SK-N-SH (cell line): Measurements from ENCODE around the gene HS6ST3. TPM values are rescaled to one million over a fixed set of nuclear protein-coding genes. Genes with fewer than 3 reads are reported as not detected.

Experiments used
- CTCF ChIA-PET: fragments of 300-600, 350-600 bp; formaldehyde crosslinking; extraction: SDS; loops from one replicate; lab custom pipeline; 2021; lab: Yijun Ruan, JAX
- POLR2A ChIA-PET: fragments of 350-600 bp; sonication (Branson Sonifier 250); formaldehyde crosslinking; extraction: SDS; loops from one replicate; lab custom pipeline; 2020; ENCODE audit warnings: antibody characterized with exemption, inconsistent platforms; lab: Yijun Ruan, JAX
- DNase-seq: peaks from one replicate; pipeline ENCODE4 v3.0.0; 2012
- H2AFZ ChIP-seq: fragments of 200-600 bp; sonication (generic); 2 replicates; pipeline ENCODE4 v1.8.1; 2016; ENCODE audit warnings: antibody characterized with exemption, mild to moderate bottlenecking, low read depth
- H3F3A ChIP-seq: fragments of 200-600 bp; sonication (generic); replicated peaks from 2 replicates; pipeline ENCODE3; 2016; ENCODE audit warnings: antibody characterized with exemption, mild to moderate bottlenecking; ENCODE audit not compliant: insufficient read depth
- H3K27ac ChIP-seq, 2 experiments: fragments of 200-500 bp in 1 of 2; fragments of 200-600 bp in 1 of 2; sonication (Bioruptor generic) in 1 of 2; sonication (generic), shearing (Covaris generic) in 1 of 2; 2 replicates each; pipeline versions ENCODE4 v1.5.1 to v1.6.1; 2014 to 2016; ENCODE audit warnings: low read depth in 2 of 2, inconsistent platforms in 1 of 2, low read length in 1 of 2, mild to moderate bottlenecking in 1 of 2, mixed read lengths in 1 of 2
- H3K27me3 ChIP-seq: fragments of 200-600 bp; sonication (generic), shearing (Covaris generic); 2 replicates; pipeline ENCODE4 v1.6.1; 2016; ENCODE audit warnings: mixed run types; ENCODE audit not compliant: insufficient read depth
- H3K36me3 ChIP-seq, 2 experiments: fragments of 200-500 bp in 1 of 2; fragments of 200-600 bp in 1 of 2; sonication (Bioruptor generic) in 1 of 2; sonication (generic) in 1 of 2; replicated peaks in 1 of 2; 2 replicates each; pipeline versions ENCODE3 to v1.5.1; 2014 to 2016; ENCODE audit warnings: low read length in 1 of 2, mild to moderate bottlenecking in 1 of 2; ENCODE audit not compliant: insufficient read depth in 2 of 2, control insufficient read depth in 1 of 2
- H3K4me1 ChIP-seq, 2 experiments: fragments of 200-500 bp in 1 of 2; fragments of 200-600 bp in 1 of 2; sonication (Bioruptor generic) in 1 of 2; sonication (generic), shearing (Covaris generic) in 1 of 2; 2 replicates each; pipeline versions ENCODE4 v1.5.1 to v1.6.1; 2014 to 2016; ENCODE audit warnings: low read depth in 1 of 2, low read length in 1 of 2, mixed run types in 1 of 2; ENCODE audit not compliant: insufficient read depth in 2 of 2, control insufficient read depth in 1 of 2
- H3K4me2 ChIP-seq: fragments of 200-600 bp; sonication (generic), shearing (Covaris generic); 2 replicates; pipeline ENCODE4 v1.6.1; 2017; ENCODE audit warnings: mixed run types
- H3K4me3 ChIP-seq, 2 experiments: fragments of 200-500 bp in 1 of 2; fragments of 200-600 bp in 1 of 2; sonication (Bioruptor generic) in 1 of 2; sonication (generic), shearing (Covaris generic) in 1 of 2; 2 replicates each; pipeline versions ENCODE4 v1.5.1 to v1.8.1; 2014 to 2016; ENCODE audit warnings: low read depth in 2 of 2, inconsistent platforms in 1 of 2, low read length in 1 of 2, mild to moderate bottlenecking in 1 of 2, mixed read lengths in 1 of 2, moderate library complexity in 1 of 2
- H3K79me2 ChIP-seq: fragments of 200-600 bp; sonication (generic); 2 replicates; pipeline ENCODE4 v1.8.1; 2017; ENCODE audit warnings: mild to moderate bottlenecking; ENCODE audit not compliant: insufficient read depth
- H3K9ac ChIP-seq: fragments of 200-600 bp; sonication (generic); 2 replicates; pipeline ENCODE4 v1.6.1; 2017; ENCODE audit warnings: mixed run types
- H3K9me2 ChIP-seq: fragments of 200-600 bp; sonication (generic); 2 replicates; pipeline ENCODE4 v1.6.1; 2017; ENCODE audit warnings: mixed run types
- H3K9me3 ChIP-seq: fragments of 200-600 bp; sonication (generic); 2 replicates; pipeline ENCODE4 v1.6.1; 2017; ENCODE audit warnings: mixed run types, mild to moderate bottlenecking, moderate library complexity
- H4K20me1 ChIP-seq: fragments of 200-600 bp; sonication (generic); 2 replicates; pipeline ENCODE4 v1.6.1; 2017; ENCODE audit warnings: mild to moderate bottlenecking, mixed run types; ENCODE audit not compliant: insufficient read depth
- CTCF ChIP-seq: fragments of 200-600 bp; sonication (generic); IDR thresholded peaks from 2 replicates; pipeline ENCODE4 v1.6.1; 2017; ENCODE audit warnings: antibody characterized with exemption, mild to moderate bottlenecking, moderate library complexity
- ELF1 ChIP-seq: IDR thresholded peaks from 2 replicates; pipeline ENCODE4 v1.4.0; 2012
- EP300 ChIP-seq, 2 experiments: IDR thresholded peaks; 2 replicates each; pipeline versions ENCODE4 v1.4.0 to v1.6.1; 2012; ENCODE audit warnings: borderline replicate concordance in 1 of 2, low read depth in 1 of 2, low read length in 1 of 2
- FOXJ3 ChIP-seq: sonication (generic); formaldehyde crosslinking; IDR thresholded peaks from 2 replicates; pipeline ENCODE4 v1.5.1; 2020; ENCODE audit warnings: mild to moderate bottlenecking, missing genetic modification reagents
- FOXM1 ChIP-seq: IDR thresholded peaks from 2 replicates; pipeline ENCODE4 v1.4.0; 2012; ENCODE audit warnings: low read depth, mild to moderate bottlenecking
- GABPA ChIP-seq: IDR thresholded peaks from 2 replicates; pipeline ENCODE4 v1.4.0; 2012; ENCODE audit warnings: low read depth, mild to moderate bottlenecking
- IRF3 ChIP-seq: fragments of 150-350 bp; IDR thresholded peaks from 2 replicates; pipeline ENCODE4 v1.6.1; 2016; ENCODE audit warnings: mild to moderate bottlenecking, low read depth, low read length
- JUND ChIP-seq: IDR thresholded peaks from 2 replicates; pipeline ENCODE4 v1.4.0; 2012
- MXI1 ChIP-seq: IDR thresholded peaks from 2 replicates; pipeline ENCODE4 v1.6.1; 2012; ENCODE audit warnings: mild to moderate bottlenecking, low read depth, low read length, improper control_type of control experiment
- NFIC ChIP-seq: IDR thresholded peaks from 2 replicates; pipeline ENCODE4 v1.4.0; 2012; ENCODE audit warnings: borderline replicate concordance
- RAD21 ChIP-seq: IDR thresholded peaks from 2 replicates; pipeline ENCODE4 v1.6.1; 2012; ENCODE audit warnings: mild to moderate bottlenecking, low read length
- RXRA ChIP-seq: IDR thresholded peaks from 2 replicates; pipeline ENCODE4 v1.4.0; 2012; ENCODE audit warnings: low read depth, mild to moderate bottlenecking, borderline replicate concordance
- TEAD4 ChIP-seq: IDR thresholded peaks from 2 replicates; pipeline ENCODE4 v1.4.0; 2012; ENCODE audit warnings: mild to moderate bottlenecking, borderline replicate concordance; ENCODE audit not compliant: insufficient read depth
- USF1 ChIP-seq: IDR thresholded peaks from 2 replicates; pipeline ENCODE4 v1.4.0; 2012; ENCODE audit warnings: low read depth, borderline replicate concordance
- YY1 ChIP-seq: IDR thresholded peaks from 2 replicates; pipeline ENCODE4 v1.4.0; 2012; ENCODE audit warnings: low read depth, mild to moderate bottlenecking
- WGBS: methylation state at CpG from one replicate; pipeline ENCODE4 v1.1.6; 2017; ENCODE audit warnings: low lambda C conversion rate; 5-methylcytosine and 5-hydroxymethylcytosine counted together
- polyA plus RNA-seq, 3 experiments: library from polyadenylated mRNA; depleted of rRNA; stranded (reverse); fragments of >200 nt; gene quantifications; 2 replicates each; pipeline ENCODE4 v1.2.3, GENCODE V29; 2012

The HS6ST3 gene
- polyA plus RNA-seq, 1 of the 3 experiments (the other 2 are of a cell fraction), result under 0.01 TPM

GRCh38 chr13:96667294-96668018 lies 577.5 kb downstream of the HS6ST3 start:
- no peaks in the 10 kb centered on the region for H3K9me2 ChIP-seq
- no peak for DNase-seq
- no peak overlapping the region for H3K27ac ChIP-seq
- no peaks in the 10 kb centered on the region for H3K79me2 ChIP-seq
- H3K9ac ChIP-seq, result no peak overlapping the region
- H4K20me1 ChIP-seq, result no peaks in the 10 kb centered on the region
- H2AFZ ChIP-seq, result no peak overlapping the region
- no peaks in the 10 kb centered on the region for H3K36me3 ChIP-seq
- no peak for TF ChIP-seq CTCF
- TF ChIP-seq JUND, result no peak
- TF ChIP-seq RXRA, result no peak
- no peak for TF ChIP-seq NFIC
- TF ChIP-seq IRF3, result no peak
- no peak for TF ChIP-seq USF1
- TF ChIP-seq RAD21, result no peak
- TF ChIP-seq GABPA, result no peak
- TF ChIP-seq ELF1, result no peak
- no peak for TF ChIP-seq YY1
- TF ChIP-seq TEAD4, result no peak
- TF ChIP-seq FOXJ3, result no peak
- no peak for TF ChIP-seq FOXM1
- no peak for TF ChIP-seq EP300 (IDR thresholded peaks at IDR 0.05; ENCODE audit: borderline replicate concordance in 1 of 2, low read depth in 1 of 2, low read length in 1 of 2)
- TF ChIP-seq MXI1, result no peak
- no peak overlapping the region for H3K4me3 ChIP-seq
- WGBS, result 34% methylated on average over 5 of the region's 5 CpGs
- H3F3A ChIP-seq, result no peaks in the 10 kb centered on the region
- no peak overlapping the region for H3K4me2 ChIP-seq
- ChIA-PET CTCF (interaction anchor here (1.0 kb wide), 1 partner anchor 33 kb away, joined by 3 read pairs; no protein-coding TSS in a partner anchor), POLR2A (no interaction called here)
- H3K4me1 ChIP-seq, result no peaks in the 10 kb centered on the region
- no peaks in the 10 kb centered on the region for H3K9me3 ChIP-seq
- no peaks in the 10 kb centered on the region for H3K27me3 ChIP-seq

GRCh38 chr13:96671073-96671472 lies 581.2 kb downstream of the HS6ST3 start:
- Histone ChIP-seq H3F3A (no peaks in the 10 kb centered on the region), H3K4me1 (no peaks in the 10 kb centered on the region), H4K20me1 (no peaks in the 10 kb centered on the region), H3K27me3 (no peaks in the 10 kb centered on the region), H3K9me2 (no peaks in the 10 kb centered on the region), H3K4me2 (no peak overlapping the region), H3K27ac (no peak overlapping the region), H3K9me3 (no peaks in the 10 kb centered on the region), H3K9ac (no peak overlapping the region), H3K36me3 (no peaks in the 10 kb centered on the region), H3K79me2 (no peaks in the 10 kb centered on the region), H3K4me3 (no peak overlapping the region), H2AFZ (no peak overlapping the region)
- TF ChIP-seq YY1, result no peak
- no peak for DNase-seq
- CTCF ChIA-PET, result no interaction called here
- POLR2A ChIA-PET, result no interaction called here
